HepG2 (cell line): ENCODE data around the gene ZNF512B. TPM values are rescaled to one million over a fixed set of nuclear protein-coding genes. Genes with fewer than 3 reads are reported as not detected.

Experiments
- ARNTL ChIP-seq: sonication (generic); formaldehyde crosslinking; IDR thresholded peaks from 2 replicates; pipeline ENCODE4 v1.4.0; 2020; ENCODE audit warnings: mild to moderate bottlenecking, missing genetic modification reagents
- ATF1 ChIP-seq: IDR thresholded peaks from 2 replicates; pipeline ENCODE4 v1.6.1; 2016; ENCODE audit warnings: mild to moderate bottlenecking, control low read depth
- BORCS8-MEF2B ChIP-seq: sonication (generic); formaldehyde crosslinking; IDR thresholded peaks from 2 replicates; pipeline ENCODE4 v1.8.0; 2022; ENCODE audit warnings: mild to moderate bottlenecking, missing genetic modification reagents
- CCDC6 ChIP-seq: sonication (generic); formaldehyde crosslinking; IDR thresholded peaks from 2 replicates; pipeline ENCODE4 v1.8.1; 2022; ENCODE audit warnings: mild to moderate bottlenecking, missing genetic modification reagents, moderate library complexity
- CEBPG ChIP-seq: IDR thresholded peaks from 2 replicates; pipeline ENCODE4 v1.6.1; 2016
- CREM ChIP-seq, 2 experiments: sonication (generic) in 1 of 2; formaldehyde crosslinking in 1 of 2; IDR thresholded peaks; 2 replicates each; pipeline versions ENCODE4 v1.4.0 to v1.6.1; 2016 to 2020; ENCODE audit warnings: antibody characterized with exemption in 1 of 2, mild to moderate bottlenecking in 1 of 2, missing genetic modification reagents in 1 of 2
- GATAD1 ChIP-seq: IDR thresholded peaks from 2 replicates; pipeline ENCODE4 v1.6.1; 2016; ENCODE audit warnings: missing genetic modification reagents, missing compliant biosample characterization
- MAF1 ChIP-seq: sonication (generic); formaldehyde crosslinking; IDR thresholded peaks from 2 replicates; pipeline ENCODE4 v1.5.0; 2020; ENCODE audit warnings: missing genetic modification reagents, borderline replicate concordance
- MAFF ChIP-seq: IDR thresholded peaks from 2 replicates; pipeline ENCODE4 v1.6.1; 2011; ENCODE audit warnings: low read depth, low read length, improper control_type of control experiment
- MED1 ChIP-seq: sonication (generic); formaldehyde crosslinking; IDR thresholded peaks from 2 replicates; pipeline ENCODE4 v1.4.0; 2020; ENCODE audit warnings: missing genetic modification reagents
- RFXAP ChIP-seq: sonication (generic); formaldehyde crosslinking; IDR thresholded peaks from 2 replicates; pipeline ENCODE4 v1.4.0; 2020; ENCODE audit warnings: missing genetic modification reagents, borderline replicate concordance
- SALL1 ChIP-seq: sonication (generic); formaldehyde crosslinking; IDR thresholded peaks from 2 replicates; pipeline ENCODE4 v1.8.0; 2022; ENCODE audit warnings: mild to moderate bottlenecking, missing genetic modification reagents
- SPEN ChIP-seq: sonication (generic); formaldehyde crosslinking; IDR thresholded peaks from 2 replicates; pipeline ENCODE4 v1.5.1; 2020; ENCODE audit warnings: low read depth, mild to moderate bottlenecking, missing genetic modification reagents
- ZBTB20 ChIP-seq: sonication (generic); formaldehyde crosslinking; IDR thresholded peaks from 2 replicates; pipeline ENCODE4 v1.8.1; 2023; ENCODE audit warnings: missing genetic modification reagents, low read depth, mild to moderate bottlenecking, borderline replicate concordance
- ZFX ChIP-seq: sonication (generic); formaldehyde crosslinking; IDR thresholded peaks from 2 replicates; pipeline ENCODE4 v1.4.0; 2020; ENCODE audit warnings: mild to moderate bottlenecking, low read depth, missing genetic modification reagents, moderate library complexity
- ZNF296 ChIP-seq: sonication (generic); formaldehyde crosslinking; conservative IDR thresholded peaks from 2 replicates; pipeline ENCODE4 v1.5.0; 2020; ENCODE audit warnings: mild to moderate bottlenecking, missing genetic modification reagents
- ZNF331 ChIP-seq: sonication (generic); formaldehyde crosslinking; IDR thresholded peaks from 2 replicates; pipeline ENCODE4 v1.4.0; 2020; ENCODE audit warnings: missing genetic modification reagents
- ZNF33A ChIP-seq: sonication (generic); formaldehyde crosslinking; IDR thresholded peaks from 2 replicates; pipeline ENCODE4 v1.5.1; 2020; ENCODE audit warnings: missing genetic modification reagents, mild to moderate bottlenecking, moderate library complexity, borderline replicate concordance
- polyA plus RNA-seq, 8 experiments: library from polyadenylated mRNA; depleted of rRNA in 3 of 8; stranded (reverse) in 7 of 8; unstranded in 1 of 8; fragments of >200 nt; fragmentation: Illumina TruSeq in 4 of 8; extraction: Trizol in 4 of 8; gene quantifications; 2 replicates each; pipeline versions ENCODE4 v1.2.1 to v1.2.3, GENCODE V29; 2011 to 2016; ENCODE audit warnings: low read depth in 4 of 8, missing spikeins in 1 of 8, mixed read lengths in 1 of 8; ENCODE audit not compliant: insufficient read depth in 1 of 8
- total RNA-seq, 5 experiments: library from RNA; depleted of rRNA; stranded (reverse); fragments of >200 nt; fragmentation: Illumina TruSeq; extraction: Trizol; gene quantifications; 2 replicates each; pipeline ENCODE4 v1.2.3, GENCODE V29; 2016; ENCODE audit warnings: low read depth in 1 of 5
- TF ChIP-seq, protein P1 (sequence below), 2 experiments: IDR thresholded peaks; 2 replicates each; pipeline ENCODE4 v1.6.1; 2011 to 2012; ENCODE audit warnings: low read length in 2 of 2, borderline replicate concordance in 1 of 2, low read depth in 1 of 2, mild to moderate bottlenecking in 1 of 2, moderate library complexity in 1 of 2
- TF ChIP-seq, protein P2 (sequence below): sonication (generic); formaldehyde crosslinking; IDR thresholded peaks from 2 replicates; pipeline ENCODE4 v1.5.1; 2020; ENCODE audit warnings: missing genetic modification reagents, mild to moderate bottlenecking, borderline replicate concordance
- TF ChIP-seq, protein P3 (sequence below): sonication (generic); formaldehyde crosslinking; conservative IDR thresholded peaks from 2 replicates; pipeline ENCODE4 v1.8.1; 2023; ENCODE audit warnings: missing genetic modification reagents

Gene ZNF512B
- total and polyA plus RNA-seq, 2 of the 13 experiments (the other 11 are each of a cell fraction or from before 2014, with no cell fraction given): 11.5 to 30.6 TPM

DNA sequence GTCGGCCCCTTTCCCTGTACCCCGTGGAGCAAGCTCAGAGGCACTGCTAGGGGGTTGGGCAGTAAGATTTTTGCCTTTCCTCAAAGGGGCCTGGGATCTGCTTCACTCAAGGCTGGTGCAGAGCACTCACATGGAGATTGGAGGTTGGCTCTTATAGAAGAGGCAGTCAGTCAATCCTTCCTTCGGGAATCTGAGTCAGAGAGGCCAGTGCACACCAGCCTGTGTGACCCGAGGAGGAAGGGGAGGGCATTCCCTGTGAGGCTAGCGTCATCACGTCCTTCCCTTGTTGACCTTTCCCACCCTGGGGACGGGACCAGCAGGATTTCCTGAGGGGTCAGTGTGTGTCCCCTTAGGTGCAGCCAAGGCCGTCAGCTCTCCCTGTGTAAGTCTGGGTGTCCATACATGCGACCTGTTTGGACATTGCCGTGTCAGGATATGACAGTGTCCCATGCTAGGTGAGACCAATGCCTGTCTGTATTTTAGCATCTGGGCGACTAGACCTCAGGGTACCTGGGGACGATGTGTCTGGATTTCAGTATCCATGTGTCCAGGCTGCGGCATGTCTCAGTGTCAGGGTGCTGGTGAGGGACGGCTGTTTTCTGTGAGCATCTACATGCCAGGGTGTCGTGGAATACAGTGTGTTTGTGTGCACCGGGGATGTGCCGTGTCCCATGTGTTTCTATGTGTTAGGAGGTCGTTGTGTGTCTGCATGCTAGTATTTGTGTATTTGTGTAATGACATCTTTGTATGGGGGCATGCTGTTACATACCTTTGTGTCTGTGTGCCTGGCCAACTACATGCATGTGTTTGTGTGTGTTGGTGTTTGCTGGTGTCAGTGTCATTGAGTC is 2.8 kb upstream of the ZNF512B start (continued):
- TF ChIP-seq MED1 (CRISPR knock-in tag) (peak; percentile 27; the same call in 1 of the 2 replicates), CCDC6 (no peak), RFXAP (peak; percentile 45; the same call in 1 of the 2 replicates), CEBPG (0 out of 2 replicates have a peak, but pooled peaks have one; percentile 11), ZNF33A (CRISPR knock-in tag) (no peak), ARNTL (CRISPR knock-in tag) (peak; percentile 52; the same call in 1 of the 2 replicates), CREM (IDR thresholded peaks at IDR 0.05) (peak; percentile 33; the same call in 1 of the 2 replicates), CREM (CRISPR knock-in tag; IDR thresholded peaks at IDR 0.05) (no peak), BORCS8-MEF2B (CRISPR knock-in tag) (peak; percentile 23; the same call in 1 of the 2 replicates), MAF1 (CRISPR knock-in tag) (no peak), ZNF331 (CRISPR knock-in tag) (0 out of 2 replicates have a peak, but pooled peaks have one; percentile 21), SALL1 (CRISPR knock-in tag) (peak; percentile 84), ZBTB20 (CRISPR knock-in tag) (peak; percentile 63; the same call in 1 of the 2 replicates), ZFX (CRISPR knock-in tag) (peak; percentile 30; the same call in 1 of the 2 replicates), ATF1 (CRISPR knock-in tag) (no peak), ZNF296 (CRISPR knock-in tag) (peak; percentile 86; the same call in 1 of the 2 replicates), MAFF (no peak), GATAD1 (CRISPR knock-in tag) (peak; percentile 29; the same call in 1 of the 2 replicates), SPEN (CRISPR knock-in tag) (peak; percentile 56; the same call in 1 of the 2 replicates)
- TF ChIP-seq, protein P1, sequence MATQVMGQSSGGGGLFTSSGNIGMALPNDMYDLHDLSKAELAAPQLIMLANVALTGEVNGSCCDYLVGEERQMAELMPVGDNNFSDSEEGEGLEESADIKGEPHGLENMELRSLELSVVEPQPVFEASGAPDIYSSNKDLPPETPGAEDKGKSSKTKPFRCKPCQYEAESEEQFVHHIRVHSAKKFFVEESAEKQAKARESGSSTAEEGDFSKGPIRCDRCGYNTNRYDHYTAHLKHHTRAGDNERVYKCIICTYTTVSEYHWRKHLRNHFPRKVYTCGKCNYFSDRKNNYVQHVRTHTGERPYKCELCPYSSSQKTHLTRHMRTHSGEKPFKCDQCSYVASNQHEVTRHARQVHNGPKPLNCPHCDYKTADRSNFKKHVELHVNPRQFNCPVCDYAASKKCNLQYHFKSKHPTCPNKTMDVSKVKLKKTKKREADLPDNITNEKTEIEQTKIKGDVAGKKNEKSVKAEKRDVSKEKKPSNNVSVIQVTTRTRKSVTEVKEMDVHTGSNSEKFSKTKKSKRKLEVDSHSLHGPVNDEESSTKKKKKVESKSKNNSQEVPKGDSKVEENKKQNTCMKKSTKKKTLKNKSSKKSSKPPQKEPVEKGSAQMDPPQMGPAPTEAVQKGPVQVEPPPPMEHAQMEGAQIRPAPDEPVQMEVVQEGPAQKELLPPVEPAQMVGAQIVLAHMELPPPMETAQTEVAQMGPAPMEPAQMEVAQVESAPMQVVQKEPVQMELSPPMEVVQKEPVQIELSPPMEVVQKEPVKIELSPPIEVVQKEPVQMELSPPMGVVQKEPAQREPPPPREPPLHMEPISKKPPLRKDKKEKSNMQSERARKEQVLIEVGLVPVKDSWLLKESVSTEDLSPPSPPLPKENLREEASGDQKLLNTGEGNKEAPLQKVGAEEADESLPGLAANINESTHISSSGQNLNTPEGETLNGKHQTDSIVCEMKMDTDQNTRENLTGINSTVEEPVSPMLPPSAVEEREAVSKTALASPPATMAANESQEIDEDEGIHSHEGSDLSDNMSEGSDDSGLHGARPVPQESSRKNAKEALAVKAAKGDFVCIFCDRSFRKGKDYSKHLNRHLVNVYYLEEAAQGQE (IDR thresholded peaks at IDR 0.05; ENCODE audit: borderline replicate concordance in 1 of 2, low read depth in 1 of 2, low read length in 2 of 2): no peak
- TF ChIP-seq, protein P2, sequence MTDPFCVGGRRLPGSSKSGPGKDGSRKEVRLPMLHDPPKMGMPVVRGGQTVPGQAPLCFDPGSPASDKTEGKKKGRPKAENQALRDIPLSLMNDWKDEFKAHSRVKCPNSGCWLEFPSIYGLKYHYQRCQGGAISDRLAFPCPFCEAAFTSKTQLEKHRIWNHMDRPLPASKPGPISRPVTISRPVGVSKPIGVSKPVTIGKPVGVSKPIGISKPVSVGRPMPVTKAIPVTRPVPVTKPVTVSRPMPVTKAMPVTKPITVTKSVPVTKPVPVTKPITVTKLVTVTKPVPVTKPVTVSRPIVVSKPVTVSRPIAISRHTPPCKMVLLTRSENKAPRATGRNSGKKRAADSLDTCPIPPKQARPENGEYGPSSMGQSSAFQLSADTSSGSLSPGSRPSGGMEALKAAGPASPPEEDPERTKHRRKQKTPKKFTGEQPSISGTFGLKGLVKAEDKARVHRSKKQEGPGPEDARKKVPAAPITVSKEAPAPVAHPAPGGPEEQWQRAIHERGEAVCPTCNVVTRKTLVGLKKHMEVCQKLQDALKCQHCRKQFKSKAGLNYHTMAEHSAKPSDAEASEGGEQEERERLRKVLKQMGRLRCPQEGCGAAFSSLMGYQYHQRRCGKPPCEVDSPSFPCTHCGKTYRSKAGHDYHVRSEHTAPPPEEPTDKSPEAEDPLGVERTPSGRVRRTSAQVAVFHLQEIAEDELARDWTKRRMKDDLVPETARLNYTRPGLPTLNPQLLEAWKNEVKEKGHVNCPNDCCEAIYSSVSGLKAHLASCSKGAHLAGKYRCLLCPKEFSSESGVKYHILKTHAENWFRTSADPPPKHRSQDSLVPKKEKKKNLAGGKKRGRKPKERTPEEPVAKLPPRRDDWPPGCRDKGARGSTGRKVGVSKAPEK: peak; percentile 20; the same call in 1 of the 2 replicates
- TF ChIP-seq, protein P3, sequence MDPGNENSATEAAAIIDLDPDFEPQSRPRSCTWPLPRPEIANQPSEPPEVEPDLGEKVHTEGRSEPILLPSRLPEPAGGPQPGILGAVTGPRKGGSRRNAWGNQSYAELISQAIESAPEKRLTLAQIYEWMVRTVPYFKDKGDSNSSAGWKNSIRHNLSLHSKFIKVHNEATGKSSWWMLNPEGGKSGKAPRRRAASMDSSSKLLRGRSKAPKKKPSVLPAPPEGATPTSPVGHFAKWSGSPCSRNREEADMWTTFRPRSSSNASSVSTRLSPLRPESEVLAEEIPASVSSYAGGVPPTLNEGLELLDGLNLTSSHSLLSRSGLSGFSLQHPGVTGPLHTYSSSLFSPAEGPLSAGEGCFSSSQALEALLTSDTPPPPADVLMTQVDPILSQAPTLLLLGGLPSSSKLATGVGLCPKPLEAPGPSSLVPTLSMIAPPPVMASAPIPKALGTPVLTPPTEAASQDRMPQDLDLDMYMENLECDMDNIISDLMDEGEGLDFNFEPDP (CRISPR knock-in tag): 0 out of 2 replicates have a peak, but pooled peaks have one; percentile 10
